PC-9 (cell line): ENCODE results near the gene SLC44A1. TPM values are rescaled to one million over a fixed set of nuclear protein-coding genes. Genes with fewer than 3 reads are reported as not detected.

ENCODE experiments used
- BruUV-seq: library from RNA; stranded (reverse); fragments of 400-500 nt; replicated peaks from 2 replicates; lab custom pipeline; 2021; lab: Mats Ljungman, UMichigan
- CTCF ChIA-PET: fragments of 300-600 bp; sonication (Branson Sonifier 250); formaldehyde crosslinking; loops from one replicate; lab custom pipeline; 2022; ENCODE audit warnings: antibody characterized with exemption; lab: Charles Lee
- POLR2A ChIA-PET: fragments of 300-600 bp; sonication (Branson Sonifier 250); formaldehyde crosslinking; loops from one replicate; lab custom pipeline; 2022; ENCODE audit warnings: antibody characterized with exemption; ENCODE audit not compliant: unreplicated experiment; lab: Charles Lee
- DNase-seq, 2 experiments: peaks; one replicate each; pipeline versions ENCODE4 v3.0.0 to v3.0.0-alpha.2; 2015 to 2022; ENCODE audit warnings: mixed read lengths in 1 of 2
- H2AFZ ChIP-seq: fragments of 200-600 bp; sonication (generic); 2 replicates; pipeline ENCODE4 v1.8.1; 2017; ENCODE audit warnings: antibody characterized with exemption
- H3F3A ChIP-seq: fragments of 200-600 bp; sonication (generic); 2 replicates; pipeline ENCODE4 v1.8.1; 2017; ENCODE audit warnings: antibody characterized with exemption, mild to moderate bottlenecking, low read depth; ENCODE audit not compliant: insufficient read depth
- H3K27ac ChIP-seq: fragments of 200-600 bp; sonication (generic); 2 replicates; pipeline ENCODE4 v1.6.1; 2016; ENCODE audit warnings: mixed run types
- H3K27me3 ChIP-seq: fragments of 200-600 bp; sonication (generic); 2 replicates; pipeline ENCODE4 v1.6.1; 2016; ENCODE audit warnings: low read depth, mixed run types; ENCODE audit not compliant: insufficient read depth
- H3K36me3 ChIP-seq: fragments of 200-600 bp; sonication (generic); 2 replicates; pipeline ENCODE4 v1.6.1; 2016; ENCODE audit warnings: low read depth, mixed run types
- H3K4me1 ChIP-seq: fragments of 200-600 bp; sonication (generic); replicated peaks from 2 replicates; pipeline ENCODE4 v1.6.1; 2016; ENCODE audit warnings: mixed run types; ENCODE audit not compliant: insufficient read depth
- H3K4me2 ChIP-seq: fragments of 200-600 bp; sonication (generic); 2 replicates; pipeline ENCODE4 v1.6.1; 2017; ENCODE audit warnings: mixed run types
- H3K4me3 ChIP-seq: fragments of 200-600 bp; sonication (generic); 2 replicates; pipeline ENCODE4 v1.6.1; 2016; ENCODE audit warnings: mixed run types
- H3K79me2 ChIP-seq: fragments of 200-600 bp; sonication (generic); 2 replicates; pipeline ENCODE4 v1.6.1; 2017; ENCODE audit warnings: low read depth, mixed run types
- H3K9me2 ChIP-seq: fragments of 200-600 bp; sonication (generic); 2 replicates; pipeline ENCODE4 v1.8.1; 2017; ENCODE audit warnings: mild to moderate bottlenecking; ENCODE audit not compliant: insufficient read depth
- H3K9me3 ChIP-seq: fragments of 200-600 bp; sonication (generic); 2 replicates; pipeline ENCODE4 v1.8.1; 2016; ENCODE audit warnings: low read depth; ENCODE audit not compliant: insufficient read depth
- H4K20me1 ChIP-seq: fragments of 200-600 bp; sonication (generic); 2 replicates; pipeline ENCODE4 v1.8.1; 2017; ENCODE audit not compliant: insufficient read depth
- CTCF ChIP-seq: fragments of 200-600 bp; sonication (generic); conservative IDR thresholded peaks from 2 replicates; pipeline ENCODE4 v1.6.1; 2017; ENCODE audit warnings: mixed run types, antibody characterized with exemption, mild to moderate bottlenecking, moderate library complexity
- EZH2 ChIP-seq: fragments of 200-600 bp; sonication (generic); IDR thresholded peaks from 2 replicates; pipeline ENCODE4 v1.8.0; 2017; ENCODE audit warnings: antibody characterized with exemption, low read depth
- intact Hi-C: fragments of 100-400 bp; cut with micrococcal nuclease; formaldehyde crosslinking; loops from one replicate; pipeline ENCODE4 v1.10.0; 2022; ENCODE audit not compliant: unreplicated experiment
- total RNA-seq: library from RNA; stranded (reverse); gene quantifications from 2 replicates; pipeline ENCODE4 v1.2.3, GENCODE V29; 2021

SLC44A1 gene
- total RNA-seq, 1 experiment from 2014 or later: 95.2 TPM

- no peaks in the 10 kb centered on the region for H3K79me2 ChIP-seq
- H3K9me3 ChIP-seq: no peaks in the 10 kb centered on the region
- H3F3A ChIP-seq: no peaks in the 10 kb centered on the region
- no peaks in the 10 kb centered on the region for H3K4me1 ChIP-seq
- ChIA-PET POLR2A (no interaction called here), CTCF (no interaction called here)
- no peaks in the 10 kb centered on the region for H3K27me3 ChIP-seq
- no peak overlapping the region for H2AFZ ChIP-seq
- H3K9me2 ChIP-seq: no peaks in the 10 kb centered on the region
- intact Hi-C loops: no loop called here
- no peaks in the 10 kb centered on the region for H3K36me3 ChIP-seq
- H3K4me2 ChIP-seq: no peak overlapping the region
- TF ChIP-seq CTCF (no peak), EZH2 (no peak)
- H3K27ac ChIP-seq: no peak overlapping the region
- BruUV-seq: no TSS peak
- no peak overlapping the region for H3K4me3 ChIP-seq
- no peak for DNase-seq
- no peaks in the 10 kb centered on the region for H4K20me1 ChIP-seq
These were observed 191.0 kb downstream of the SLC44A1 start for GRCh38 chr9:105435453-105435852.

- ChIA-PET POLR2A (no interaction called here), CTCF (no interaction called here)
- Histone ChIP-seq H3K79me2 (no peaks in the 10 kb centered on the region), H3K4me3 (no peak overlapping the region), H3K27me3 (no peaks in the 10 kb centered on the region), H4K20me1 (no peaks in the 10 kb centered on the region), H2AFZ (no peak overlapping the region), H3K9me2 (no peaks in the 10 kb centered on the region), H3K4me2 (no peak overlapping the region), H3K9me3 (no peaks in the 10 kb centered on the region), H3F3A (no peaks in the 10 kb centered on the region), H3K27ac (no peak overlapping the region), H3K36me3 (no peaks in the 10 kb centered on the region), H3K4me1 (no peaks in the 10 kb centered on the region)
- TF ChIP-seq CTCF (no peak), EZH2 (no peak)
- no peak for DNase-seq
- no TSS peak for BruUV-seq
- intact Hi-C loops: no loop called here
These were observed 192.3 kb downstream of the SLC44A1 start for GRCh38 chr9:105436783-105437182.

- Histone ChIP-seq H3K4me2 (no peak overlapping the region), H3K4me1 (no peaks in the 10 kb centered on the region), H3K79me2 (no peaks in the 10 kb centered on the region), H3K4me3 (no peak overlapping the region), H4K20me1 (no peaks in the 10 kb centered on the region), H3F3A (no peaks in the 10 kb centered on the region), H3K27ac (no peak overlapping the region), H2AFZ (no peak overlapping the region), H3K27me3 (no peaks in the 10 kb centered on the region), H3K9me3 (no peaks in the 10 kb centered on the region), H3K9me2 (no peaks in the 10 kb centered on the region), H3K36me3 (no peaks in the 10 kb centered on the region)
- no TSS peak for BruUV-seq
- intact Hi-C loops: no loop called here
- TF ChIP-seq CTCF: no peak
- TF ChIP-seq EZH2: no peak
- no peak for DNase-seq
- ChIA-PET POLR2A (no interaction called here), CTCF (no interaction called here)
These were observed 193.3 kb downstream of the SLC44A1 start for GRCh38 chr9:105437704-105438103.
